CD4-positive, CD25-positive, alpha-beta regulatory T cell (primary cell): ENCODE measurements around the gene KRTAP10-12. TPM values are rescaled to one million over a fixed set of nuclear protein-coding genes. Genes with fewer than 3 reads are reported as not detected.
"Not testable (repeated sequence)": the region's sequence is repeated elsewhere in the genome, so short reads cannot be mapped to it uniquely, and the experiment has no call there.

Experiments used
- ATAC-seq, 2 donors: fragments of 150-1000 bp; cut with Tn5 transposase; one replicate each; pipeline ENCODE4 v1.10.0; 2021; ENCODE audit warnings: low read depth in 2 of 2, moderate number of reproducible peaks in 2 of 2, moderate library complexity in 1 of 2
- DNase-seq, 3 donors: peaks; one replicate each; pipeline versions ENCODE4 v3.0.0 to v3.0.0-alpha.2; 2012 to 2022; ENCODE audit warnings: mixed read lengths in 1 of 3
- H3K27ac ChIP-seq: one replicate; pipeline ENCODE4 v1.7.0; 2013; ENCODE audit warnings: mild to moderate bottlenecking, low read length; ENCODE audit not compliant: insufficient read depth, poor library complexity, severe bottlenecking
- H3K27me3 ChIP-seq: one replicate; pipeline ENCODE4 v1.7.0; 2013; ENCODE audit warnings: low read length; ENCODE audit not compliant: control insufficient read depth, insufficient read depth
- H3K36me3 ChIP-seq: one replicate; pipeline ENCODE4 v1.7.0; 2013; ENCODE audit warnings: mild to moderate bottlenecking, low read length, moderate library complexity; ENCODE audit not compliant: control insufficient read depth, insufficient read depth
- H3K4me1 ChIP-seq: 2 replicates; pipeline ENCODE4 v1.7.0; 2013; ENCODE audit warnings: mild to moderate bottlenecking, low read length; ENCODE audit not compliant: insufficient read depth, control insufficient read depth, poor library complexity, severe bottlenecking
- H3K4me3 ChIP-seq: one replicate; pipeline ENCODE4 v1.7.0; 2013; ENCODE audit warnings: low read depth, mild to moderate bottlenecking, low read length, moderate library complexity
- H3K9me3 ChIP-seq, 2 experiments: 1 replicate in 1 of 2; 2 replicates in 1 of 2; pipeline ENCODE4 v1.7.0; 2013; ENCODE audit warnings: low read length in 2 of 2, mild to moderate bottlenecking in 1 of 2, moderate library complexity in 1 of 2; ENCODE audit not compliant: control insufficient read depth in 2 of 2
- H3K27ac Mint-ChIP-seq, 3 donors: one replicate each; pipeline ENCODE4 v1.8.0; 2020 to 2022; ENCODE audit warnings: mild to moderate bottlenecking in 3 of 3, mixed read lengths in 3 of 3, moderate library complexity in 2 of 3
- H3K27me3 Mint-ChIP-seq: one replicate; pipeline ENCODE4 v1.8.0; 2022; ENCODE audit warnings: mild to moderate bottlenecking, mixed read lengths
- H3K36me3 Mint-ChIP-seq: one replicate; pipeline ENCODE4 v1.8.0; 2020; ENCODE audit warnings: mixed read lengths
- H3K4me1 Mint-ChIP-seq, 4 donors: one replicate each; pipeline ENCODE4 v1.8.0; 2020 to 2022; ENCODE audit warnings: mixed read lengths in 4 of 4, mild to moderate bottlenecking in 1 of 4
- H3K4me3 Mint-ChIP-seq, 4 donors: one replicate each; pipeline ENCODE4 v1.8.0; 2020 to 2022; ENCODE audit warnings: mild to moderate bottlenecking in 4 of 4, mixed read lengths in 4 of 4, moderate library complexity in 3 of 4
- H3K9me3 Mint-ChIP-seq, 7 donors: one replicate each; pipeline ENCODE4 v1.8.0; 2020 to 2022; ENCODE audit warnings: mixed read lengths in 7 of 7, mild to moderate bottlenecking in 3 of 7, moderate library complexity in 2 of 7
- polyA plus RNA-seq, 4 donors: library from polyadenylated mRNA; unstranded; fragments of 300-500 nt; fragmentation: Illumina TruSeq; gene quantifications; one replicate each; pipeline ENCODE4 v1.2.3, GENCODE V29; 2021
- total RNA-seq: library from RNA; stranded (reverse); gene quantifications from one replicate; pipeline ENCODE4 v1.2.3, GENCODE V29; 2022

Gene KRTAP10-12, protein sequence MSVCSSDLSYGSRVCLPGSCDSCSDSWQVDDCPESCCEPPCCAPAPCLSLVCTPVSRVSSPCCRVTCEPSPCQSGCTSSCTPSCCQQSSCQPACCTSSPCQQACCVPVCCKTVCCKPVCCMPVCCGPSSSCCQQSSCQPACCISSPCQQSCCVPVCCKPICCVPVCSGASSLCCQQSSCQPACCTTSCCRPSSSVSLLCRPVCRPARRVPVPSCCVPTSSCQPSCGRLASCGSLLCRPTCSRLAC
- not detected for total RNA-seq
- not detected for polyA plus RNA-seq

DNA sequence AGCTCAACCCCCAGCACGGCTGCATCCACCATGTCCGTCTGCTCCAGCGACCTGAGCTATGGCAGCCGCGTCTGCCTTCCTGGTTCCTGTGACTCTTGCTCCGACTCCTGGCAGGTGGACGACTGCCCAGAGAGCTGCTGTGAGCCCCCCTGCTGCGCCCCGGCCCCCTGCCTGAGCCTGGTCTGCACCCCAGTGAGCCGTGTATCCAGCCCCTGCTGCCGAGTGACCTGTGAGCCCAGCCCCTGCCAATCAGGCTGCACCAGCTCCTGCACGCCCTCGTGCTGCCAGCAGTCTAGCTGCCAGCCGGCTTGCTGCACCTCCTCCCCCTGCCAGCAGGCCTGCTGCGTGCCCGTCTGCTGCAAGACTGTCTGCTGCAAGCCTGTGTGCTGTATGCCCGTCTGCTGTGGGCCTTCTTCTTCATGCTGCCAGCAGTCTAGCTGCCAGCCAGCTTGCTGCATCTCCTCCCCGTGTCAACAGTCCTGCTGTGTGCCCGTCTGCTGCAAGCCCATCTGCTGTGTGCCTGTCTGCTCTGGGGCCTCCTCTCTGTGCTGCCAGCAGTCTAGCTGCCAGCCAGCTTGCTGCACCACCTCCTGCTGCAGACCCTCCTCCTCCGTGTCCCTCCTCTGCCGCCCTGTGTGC, at the start of gene KRTAP10-12:
Gene KRTAP10-12, plus strand, starts transcription at position 1 of the 639 bp plus-strand sequence. Its CDS starts 30 bp downstream, at position 31.
- Mint-ChIP-seq H3K27ac (peak within 1 kb of the TSS in 1 of 3 donors; percentile 38), H3K27me3 (peaks cover 50% of the 10 kb centered on the region), H3K9me3 (peaks cover 0 to 11% (median 3%) of the 10 kb centered on the region in 7 donors)
- ATAC-seq, H3K9me3 ChIP-seq, H3K4me1 Mint-ChIP-seq, H3K4me1 ChIP-seq, H3K36me3 Mint-ChIP-seq, DNase-seq, H3K4me3 Mint-ChIP-seq, H3K27me3 ChIP-seq, H3K36me3 ChIP-seq, H3K4me3 ChIP-seq, H3K27ac ChIP-seq: not testable (repeated sequence)

DNA sequence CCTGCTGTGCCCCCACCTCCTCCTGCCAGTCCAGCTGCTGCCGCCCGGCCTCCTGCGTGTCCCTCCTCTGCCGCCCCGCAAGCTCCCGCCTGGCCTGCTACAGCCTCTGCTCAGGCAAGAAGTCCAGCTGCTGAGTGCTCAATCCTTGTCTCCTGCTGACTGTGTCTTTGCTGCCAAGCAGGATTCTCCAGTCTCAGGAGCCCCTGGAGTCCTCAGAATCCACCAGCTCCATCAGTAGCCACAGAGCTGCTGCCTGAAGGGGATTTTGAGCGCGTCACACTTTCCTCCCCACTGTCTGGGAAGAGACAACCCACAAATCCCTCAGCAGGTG, 49.8 kb upstream of the KRTAP10-12 start:
- ATAC-seq (no peak), DNase-seq (no peak)
- Mint-ChIP-seq H3K27me3 (no peaks in the 10 kb centered on the region), H3K4me3 (no peak overlapping the region), H3K4me1 (no peaks in the 10 kb centered on the region), H3K9me3 (peaks cover 4 to 27% (median 9%) of the 10 kb centered on the region in 7 donors), H3K27ac (peak overlapping the region in 1 of 3 donors; percentile 38), H3K36me3 (no peaks in the 10 kb centered on the region)
- Histone ChIP-seq H3K4me1 (no peaks in the 10 kb centered on the region), H3K4me3 (no peak overlapping the region), H3K27me3 (no peaks in the 10 kb centered on the region), H3K36me3 (no peaks in the 10 kb centered on the region), H3K27ac (no peak overlapping the region), H3K9me3 (peaks cover 19 to 20% of the 10 kb centered on the region in 2 experiments)

DNA sequence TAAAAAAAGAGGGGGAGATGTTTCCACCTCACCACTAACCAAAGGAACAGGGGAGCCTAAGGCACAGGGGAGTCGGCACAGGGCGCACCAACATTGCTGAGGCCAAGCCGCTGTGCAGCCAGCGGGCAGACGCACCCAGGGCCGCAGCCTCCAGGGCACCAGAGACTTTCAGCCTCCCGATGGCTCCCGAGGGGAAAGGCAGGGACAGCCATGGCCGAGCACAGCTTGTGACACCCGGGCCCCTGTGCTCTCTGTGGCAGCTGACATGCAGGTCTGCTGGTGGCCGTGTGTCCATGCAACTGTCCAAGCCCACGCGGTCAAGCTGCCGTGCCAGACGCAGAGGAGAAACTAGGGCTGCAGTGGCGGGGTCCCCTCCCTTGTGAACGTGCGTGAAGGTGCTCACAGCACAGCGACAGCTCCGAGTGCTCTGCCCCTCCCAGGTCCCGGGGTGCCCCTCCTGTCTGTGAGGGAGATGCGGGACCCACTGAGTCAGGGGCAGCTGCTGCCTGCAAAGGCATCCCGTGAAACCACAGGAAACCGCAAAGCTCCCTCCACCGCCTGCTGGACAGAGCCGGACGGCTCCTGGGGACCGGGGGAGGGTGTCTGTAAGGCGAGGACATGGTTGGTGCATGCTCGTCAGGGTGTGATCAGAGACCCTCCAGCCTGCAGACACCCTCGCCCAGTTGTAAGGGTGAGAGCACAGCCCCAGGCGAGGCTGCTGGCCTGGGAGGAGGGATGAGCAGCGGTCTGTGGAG, 48.2 kb upstream of the KRTAP10-12 start:
- no peak overlapping the region for H3K27ac ChIP-seq
- Mint-ChIP-seq H3K4me1 (peaks cover 0 to 3% (median 0%) of the 10 kb centered on the region in 4 donors), H3K27me3 (peaks cover 4% of the 10 kb centered on the region), H3K4me3 (no peak overlapping the region), H3K36me3 (no peaks in the 10 kb centered on the region), H3K27ac (peak overlapping the region in 1 of 3 donors; percentile 26), H3K9me3 (peaks cover 0 to 17% (median 6%) of the 10 kb centered on the region in 7 donors)
- no peaks in the 10 kb centered on the region for H3K27me3 ChIP-seq
- DNase-seq, result no peak
- H3K4me3 ChIP-seq, result no peak overlapping the region
- no peak for ATAC-seq
- H3K9me3 ChIP-seq, result peaks cover 16 to 18% of the 10 kb centered on the region in 2 experiments
- H3K4me1 ChIP-seq, result no peaks in the 10 kb centered on the region
- no peaks in the 10 kb centered on the region for H3K36me3 ChIP-seq

DNA sequence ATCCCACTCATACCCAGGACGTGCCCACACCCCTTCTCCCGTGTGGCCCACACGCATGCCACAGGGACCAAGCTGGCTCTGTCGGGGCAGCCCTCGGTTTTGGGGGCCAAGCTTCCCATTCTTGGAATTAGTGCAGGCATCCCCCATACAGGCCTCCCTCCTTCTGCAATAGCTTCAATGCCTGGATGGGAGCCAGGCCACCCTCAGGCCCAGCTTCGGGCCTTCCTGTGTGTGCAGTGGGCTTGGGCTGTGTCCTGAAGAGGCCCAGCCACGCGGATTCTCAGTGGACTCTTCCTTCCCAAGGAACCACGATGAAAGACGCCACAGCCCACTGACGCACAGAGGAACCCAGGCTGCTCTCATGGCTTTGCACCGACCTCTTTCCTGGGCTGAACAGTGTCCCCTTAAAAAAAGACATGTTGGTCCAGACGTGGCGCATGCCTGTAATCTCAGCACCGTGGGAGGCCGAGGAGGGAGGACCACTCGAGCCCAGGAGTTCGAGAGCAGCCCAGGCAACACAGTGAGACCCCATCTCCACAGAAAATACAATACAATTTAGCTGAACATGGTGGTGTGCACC, 47.4 kb upstream of the KRTAP10-12 start:
- peaks cover 4% of the 10 kb centered on the region for H3K27me3 Mint-ChIP-seq
- H3K9me3 ChIP-seq, result peaks cover 8 to 9% of the 10 kb centered on the region in 2 experiments
- H3K4me3 ChIP-seq, result no peak overlapping the region
- H3K36me3 Mint-ChIP-seq, result no peaks in the 10 kb centered on the region
- no peak overlapping the region for H3K27ac ChIP-seq
- DNase-seq (no peak), ATAC-seq (no peak)
- H3K36me3 ChIP-seq, result no peaks in the 10 kb centered on the region
- H3K4me1 ChIP-seq, result no peaks in the 10 kb centered on the region
- peaks cover 0 to 12% (median 5%) of the 10 kb centered on the region in 7 donors for H3K9me3 Mint-ChIP-seq
- H3K4me3 Mint-ChIP-seq, result no peak overlapping the region
- no peak overlapping the region for H3K27ac Mint-ChIP-seq
- H3K4me1 Mint-ChIP-seq, result peaks cover 0 to 11% (median 0%) of the 10 kb centered on the region in 4 donors
- H3K27me3 ChIP-seq, result no peaks in the 10 kb centered on the region

DNA sequence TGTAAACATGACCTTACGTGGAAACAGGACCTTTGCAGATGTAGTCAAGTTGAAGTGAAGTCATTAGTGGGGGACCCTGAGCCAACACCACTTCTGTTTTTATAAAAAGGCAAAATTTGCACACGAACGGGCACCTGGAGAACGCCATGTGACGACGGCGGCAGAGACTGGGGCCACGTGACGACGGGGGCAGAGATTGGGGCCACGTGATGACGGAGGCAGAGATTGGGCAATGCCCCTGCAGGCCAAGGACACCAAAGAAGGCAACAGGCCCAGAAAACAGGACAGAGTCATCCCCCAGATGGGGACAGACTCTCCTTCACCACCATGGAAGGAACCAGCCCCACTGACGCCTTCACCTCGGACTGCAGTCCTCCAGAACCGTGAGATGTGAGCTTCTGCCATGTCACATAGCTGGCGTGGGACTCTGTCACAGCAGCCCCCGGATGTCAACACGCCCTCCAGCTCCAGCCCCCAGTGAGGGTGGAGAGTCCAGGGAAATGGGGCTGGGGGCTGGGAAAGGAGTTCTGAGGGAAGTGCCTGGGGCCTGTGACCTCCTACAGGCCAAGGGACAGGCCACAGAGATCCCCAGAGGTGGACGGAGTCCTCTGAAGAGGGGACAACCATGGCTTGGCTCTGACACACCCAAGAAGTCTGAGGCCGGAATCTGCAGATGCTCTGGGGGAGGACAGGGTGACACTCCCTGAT, 46.6 kb upstream of the KRTAP10-12 start:
- Mint-ChIP-seq H3K36me3 (no peaks in the 10 kb centered on the region), H3K27me3 (peaks cover 4% of the 10 kb centered on the region), H3K4me3 (no peak overlapping the region), H3K9me3 (peaks cover 0 to 5% (median 0%) of the 10 kb centered on the region in 7 donors), H3K27ac (peak overlapping the region in 1 of 3 donors; percentile 20), H3K4me1 (peaks cover 0 to 17% (median 0%) of the 10 kb centered on the region in 4 donors)
- no peak overlapping the region for H3K27ac ChIP-seq
- DNase-seq, result no peak
- no peaks in the 10 kb centered on the region for H3K27me3 ChIP-seq
- no peak overlapping the region for H3K4me3 ChIP-seq
- no peaks in the 10 kb centered on the region for H3K36me3 ChIP-seq
- peaks cover 1 to 2% of the 10 kb centered on the region in 2 experiments for H3K9me3 ChIP-seq
- ATAC-seq, result no peak
- H3K4me1 ChIP-seq, result no peaks in the 10 kb centered on the region

DNA sequence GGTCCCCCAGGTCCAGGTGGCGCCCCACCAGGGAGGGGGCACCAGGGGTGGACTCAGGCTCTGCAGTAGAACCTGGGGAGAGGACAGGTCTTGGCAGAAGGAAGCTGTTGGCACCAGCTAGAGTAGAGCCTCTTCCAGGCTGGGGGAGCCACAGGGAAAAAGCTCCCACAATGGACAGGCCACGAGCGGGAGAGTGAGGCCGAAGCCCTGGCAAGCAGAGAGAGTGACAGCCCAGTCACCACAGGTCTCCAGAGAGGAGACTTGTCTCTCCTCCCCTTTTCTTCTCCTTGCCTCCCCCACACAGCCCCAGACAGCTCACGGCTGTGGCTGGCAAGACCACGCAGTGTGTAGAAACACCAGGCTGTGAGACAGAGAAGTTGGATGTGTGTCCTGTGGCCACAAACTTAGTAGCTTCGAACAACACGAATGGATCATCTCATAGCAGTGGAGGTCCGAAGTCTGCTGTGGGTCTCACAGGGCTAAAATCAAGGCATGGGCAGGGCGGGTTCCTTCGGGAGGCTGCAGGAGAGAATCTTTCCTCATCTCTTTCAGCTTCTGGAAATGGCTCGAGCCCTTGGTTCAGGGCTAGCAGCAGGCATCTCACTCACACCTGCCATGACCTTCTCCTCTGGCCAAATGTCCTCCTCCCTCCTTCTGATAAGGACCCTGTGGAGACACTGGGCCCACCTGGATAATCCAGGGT, 45.8 kb upstream of the KRTAP10-12 start:
- peaks cover 0 to 6% (median 0%) of the 10 kb centered on the region in 7 donors for H3K9me3 Mint-ChIP-seq
- no peaks in the 10 kb centered on the region for H3K36me3 ChIP-seq
- H3K4me3 Mint-ChIP-seq, result no peak overlapping the region
- DNase-seq, result no peak
- no peaks in the 10 kb centered on the region for H3K4me1 ChIP-seq
- no peak overlapping the region for H3K4me3 ChIP-seq
- peaks cover 0 to 17% (median 0%) of the 10 kb centered on the region in 4 donors for H3K4me1 Mint-ChIP-seq
- H3K27me3 ChIP-seq, result no peaks in the 10 kb centered on the region
- peaks cover 4% of the 10 kb centered on the region for H3K27me3 Mint-ChIP-seq
- no peak overlapping the region for H3K27ac ChIP-seq
- H3K36me3 Mint-ChIP-seq, result no peaks in the 10 kb centered on the region
- ATAC-seq, result no peak
- H3K27ac Mint-ChIP-seq, result no peak overlapping the region
- peaks cover 2 to 6% of the 10 kb centered on the region in 2 experiments for H3K9me3 ChIP-seq
